Measurements from ENCODE around the gene ROR1.

- TF ChIP-seq POLR2A (IDR thresholded peaks at IDR 0.05; ENCODE audit: low read length): no peak
- TF ChIP-seq GATA1 (IDR thresholded peaks at IDR 0.05; ENCODE audit: low read depth, low read length): no peak
These were observed 333.3 kb downstream of the ROR1 start for GRCh38 chr1:64107118-64107519.
